NCI-H774 (cell line): ENCODE measurements around the gene VSIG2.

Source experiments
- DNase-seq: peaks from one replicate; lab custom pipeline; 2025; lab: John Stamatoyannopoulos, UW

Gene VSIG2

DNA sequence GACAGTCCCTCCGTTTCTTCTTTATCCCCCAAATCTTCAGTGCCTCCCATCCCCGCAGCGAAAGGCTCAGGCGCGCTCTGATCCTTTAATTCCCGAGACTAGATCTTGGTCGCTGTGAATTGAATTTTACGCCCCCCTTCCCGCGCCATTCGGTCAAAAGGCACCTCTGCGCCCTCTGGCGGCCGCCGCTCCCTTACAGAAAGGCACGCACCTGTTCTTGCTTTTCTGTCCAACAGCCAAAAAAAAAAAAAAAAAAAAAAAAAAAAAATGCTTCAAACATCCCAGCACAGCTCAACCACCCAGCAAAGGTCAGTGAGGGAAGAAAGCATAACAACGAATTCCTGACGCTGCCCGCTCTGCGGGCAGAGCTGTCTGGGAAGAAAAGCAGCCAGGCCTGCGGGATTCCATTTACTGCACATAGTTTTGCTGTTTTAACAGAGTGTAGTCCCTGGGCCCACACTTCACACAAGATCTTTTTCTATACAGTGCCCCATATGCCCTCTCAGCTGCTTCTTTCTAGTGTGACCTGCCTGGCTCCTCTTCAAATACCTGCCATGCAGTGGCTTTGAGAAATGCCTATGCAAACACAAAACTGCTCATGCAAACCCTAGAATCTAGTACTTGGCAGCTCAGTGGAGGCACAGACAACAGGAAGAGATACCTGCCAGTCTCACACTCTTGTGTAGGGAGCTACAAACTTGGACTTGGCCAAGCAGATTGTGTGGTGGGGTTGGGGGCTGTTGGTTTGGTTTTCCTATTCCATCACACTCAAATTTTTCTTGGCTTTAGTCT is 11.3 kb upstream of the VSIG2 start:
- DNase-seq = peak; percentile 69

- peak; percentile 32 for DNase-seq
These were observed 10.6 kb upstream of the VSIG2 start for GRCh38 chr11:124762624-124763155.

GRCh38 chr11:124762105-124762623 is 10.1 kb upstream of the VSIG2 start, which contains the start of gene ESAM:
TSS of gene ESAM (minus strand) at chr11:124762290. CDS start at chr11:124762154, 136 bp downstream.
- peak; percentile 50 for DNase-seq

DNA sequence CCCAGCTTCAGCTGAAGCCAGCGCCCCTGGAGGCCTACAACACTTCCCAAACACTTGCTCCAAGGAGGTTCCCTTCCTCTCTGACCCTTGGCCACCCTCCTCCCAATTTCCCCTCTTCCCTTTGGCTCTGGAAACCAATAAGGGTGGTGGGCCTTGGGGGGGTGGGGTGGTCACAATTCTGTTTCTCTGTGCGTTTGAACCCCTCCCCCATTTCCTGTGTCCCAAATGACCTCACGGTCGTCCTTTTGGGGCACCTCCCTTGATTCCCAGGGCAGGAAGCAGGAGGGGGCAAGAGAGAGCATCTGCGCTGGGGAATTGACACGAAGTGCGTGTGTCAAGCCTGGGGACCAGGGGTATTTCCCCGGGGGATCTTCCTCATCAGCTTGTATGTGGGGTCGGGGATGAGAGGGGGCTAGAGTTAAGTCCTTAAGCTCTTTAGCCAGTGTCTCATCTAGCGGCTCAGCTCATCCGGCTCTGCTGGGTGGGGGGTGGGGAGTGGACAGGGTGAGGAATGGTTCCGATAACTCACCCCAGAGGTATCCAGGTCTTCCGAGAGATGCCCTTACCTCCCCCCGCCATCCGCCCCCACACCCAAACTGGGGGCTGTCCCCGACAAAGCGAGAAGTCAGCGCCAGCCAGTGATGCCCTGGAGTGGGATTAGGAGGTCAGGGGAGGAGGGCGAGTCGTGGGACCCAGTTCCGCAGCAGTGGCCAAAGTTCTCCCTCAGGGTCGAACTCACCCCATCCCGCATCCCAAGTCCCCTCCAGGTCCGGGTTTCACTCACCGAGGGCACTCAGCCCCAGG is 9.4 kb upstream of the VSIG2 start:
- no peak for DNase-seq

DNA sequence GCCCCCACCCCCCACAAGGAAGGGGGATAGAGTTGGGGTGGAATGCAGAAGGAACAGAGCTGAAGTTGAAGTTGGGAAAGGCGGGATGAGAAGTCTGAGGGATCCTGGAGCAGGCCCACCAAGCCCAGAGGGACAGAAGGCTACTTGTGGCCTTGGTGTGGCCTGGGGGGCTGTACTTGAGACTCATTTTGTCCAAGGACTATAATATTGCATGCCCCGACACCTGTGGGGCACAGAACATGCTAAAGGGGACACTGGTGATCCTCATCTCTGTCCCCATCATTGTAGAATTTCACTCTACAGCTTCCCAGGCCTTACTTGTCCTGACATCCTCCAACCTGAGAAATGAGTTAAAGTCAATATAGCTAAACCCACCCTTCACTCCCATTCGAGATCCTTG is 8.8 kb upstream of the VSIG2 start:
- DNase-seq = no peak

- DNase-seq = no peak
These were observed 8.2 kb upstream of the VSIG2 start for GRCh38 chr11:124760205-124760652.

DNA sequence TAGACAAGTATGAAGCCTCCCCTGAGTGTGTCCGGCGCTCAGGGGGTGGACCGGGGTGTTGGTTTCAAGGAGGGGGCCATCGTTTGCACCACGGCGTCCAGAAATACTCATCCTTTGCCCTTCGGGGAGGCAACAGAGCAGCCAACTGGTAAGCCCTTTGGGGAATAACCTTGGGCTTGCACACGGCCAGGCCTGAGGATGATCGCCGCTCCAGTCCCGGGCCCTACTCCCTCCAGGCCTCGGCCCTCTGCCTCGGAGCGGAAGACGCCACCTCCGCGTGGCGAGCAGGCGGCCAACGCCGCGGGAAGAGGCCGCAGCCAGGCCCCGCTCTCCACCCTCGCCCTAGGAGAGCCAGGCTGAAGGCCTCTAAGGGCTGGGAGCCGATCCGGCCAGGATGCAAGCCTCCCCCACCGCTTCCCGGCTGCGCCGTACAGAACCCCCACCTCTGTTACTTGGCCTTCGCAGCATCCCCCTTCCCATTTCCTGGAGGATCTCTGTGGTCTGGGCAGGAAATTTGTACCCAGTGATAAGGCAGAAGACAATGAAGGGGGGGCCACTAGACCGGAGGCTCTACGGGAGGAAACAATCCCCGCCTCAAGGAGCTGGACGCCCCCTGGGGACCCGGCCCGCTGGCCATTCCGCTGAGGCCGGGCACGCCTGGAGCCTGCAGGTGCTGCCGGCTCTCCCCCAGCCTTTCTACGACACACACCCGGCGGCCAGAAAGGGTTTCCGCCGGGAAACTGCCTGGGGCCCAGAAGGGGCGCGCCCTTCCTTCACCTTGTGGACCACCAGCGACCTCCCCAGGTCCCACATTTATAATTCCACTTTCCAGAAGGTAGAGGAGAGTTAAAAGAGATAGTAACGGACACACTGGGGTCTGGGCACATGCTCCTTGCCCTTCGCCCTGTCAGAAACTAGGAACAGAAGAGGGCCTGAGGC is 7.5 kb upstream of the VSIG2 start:
- DNase-seq = no peak

GRCh38 chr11:124758355-124759265 is 6.6 kb upstream of the VSIG2 start:
- peak; percentile 72 for DNase-seq

- DNase-seq = no peak
These were observed 5.3 kb upstream of the VSIG2 start for GRCh38 chr11:124757320-124757719.

GRCh38 chr11:124756753-124757227 is 4.7 kb upstream of the VSIG2 start:
- no peak for DNase-seq

- DNase-seq = no peak
These were observed 4.1 kb upstream of the VSIG2 start for GRCh38 chr11:124756033-124756752.

DNA sequence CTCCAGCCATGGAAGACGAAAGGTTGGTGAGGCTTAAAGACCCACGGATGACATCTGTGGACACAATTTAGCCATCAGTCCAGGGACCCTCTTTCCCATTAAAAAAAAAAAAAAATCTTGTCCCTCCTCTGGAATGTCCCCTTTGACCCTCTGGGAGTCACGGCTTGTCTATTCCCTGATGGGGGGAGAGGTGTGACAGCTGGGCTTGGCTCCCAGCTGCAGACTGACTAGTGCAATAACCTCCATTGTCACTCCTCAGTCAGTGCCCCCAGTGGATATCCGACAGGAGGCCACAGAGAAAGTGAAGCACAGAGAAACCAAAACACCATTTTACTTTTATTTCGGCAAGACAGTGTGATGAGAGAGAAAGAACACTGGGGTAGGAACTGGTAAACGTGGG is 2.7 kb upstream of the VSIG2 start:
- no peak for DNase-seq

- DNase-seq = no peak
These were observed 2.3 kb upstream of the VSIG2 start for GRCh38 chr11:124754309-124754708.

DNA sequence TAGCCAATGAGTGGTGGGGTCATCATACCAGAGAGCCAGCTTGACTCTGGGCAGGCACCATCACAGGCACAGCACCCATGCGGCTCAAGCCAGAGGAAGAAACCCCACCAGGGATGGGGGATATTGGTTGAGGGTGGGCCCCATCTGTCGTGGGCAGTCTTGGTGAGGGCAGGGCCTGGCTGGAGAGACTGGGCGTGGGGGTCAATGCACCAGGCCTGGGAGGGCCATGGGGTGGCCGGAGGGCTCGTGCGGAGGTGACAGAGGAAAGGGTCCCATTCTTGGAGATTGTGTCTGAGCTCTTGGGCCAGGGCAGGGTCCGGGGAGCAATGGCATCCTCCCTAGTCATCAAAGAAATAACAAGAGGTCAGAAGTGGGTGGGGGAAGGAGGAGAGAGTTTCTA is 1.6 kb upstream of the VSIG2 start:
- no peak for DNase-seq

- DNase-seq = no peak
These were observed 1.1 kb upstream of the VSIG2 start for GRCh38 chr11:124753205-124753604.

GRCh38 chr11:124752471-124753102 is 532 bp upstream of the VSIG2 start:
- DNase-seq = no peak

DNA sequence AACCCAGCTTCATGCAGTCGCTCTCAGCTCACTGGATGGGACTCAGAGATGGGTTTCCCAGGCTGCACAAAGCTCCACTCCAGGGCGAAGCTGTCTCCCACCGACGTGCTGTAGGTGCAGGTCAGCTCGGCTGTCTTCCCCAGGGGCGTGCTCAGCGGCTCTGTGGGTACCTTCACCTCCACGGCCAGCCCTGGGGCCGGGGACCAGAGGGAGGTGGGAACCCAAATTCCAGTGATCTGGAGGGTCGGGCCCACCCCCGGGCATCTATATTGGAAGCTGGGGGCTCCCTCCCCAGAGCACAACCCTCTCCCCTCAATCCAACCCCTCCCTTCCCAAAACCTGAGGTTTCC is 689 bp downstream of the VSIG2 start:
- no peak for DNase-seq

GRCh38 chr11:124749912-124750311 is 2.1 kb downstream of the VSIG2 start:
- no peak for DNase-seq
